ENCODE measurements around the gene MAGI2.

- TF ChIP-seq EZH2 (IDR thresholded peaks at IDR 0.05; ENCODE audit: low read depth, unreplicated experiment): no peak
- no peak for TF ChIP-seq POLR2AphosphoS5 (IDR thresholded peaks at IDR 0.05; ENCODE audit: low read depth)
Measured at GRCh38 chr7:78063758-78064157, 1389.7 kb downstream of the MAGI2 start.
